Measurements from ENCODE around the gene GBP5. TPM values are rescaled to one million over a fixed set of nuclear protein-coding genes. Genes with fewer than 3 reads are reported as not detected.
A peak's percentile ranks its signal among the peaks of the same experiment; 100 is the strongest.

Gene GBP5
- polyA plus RNA-seq, 3 donors, result 9.8 to 36.4 (median 16.9) TPM

DNA sequence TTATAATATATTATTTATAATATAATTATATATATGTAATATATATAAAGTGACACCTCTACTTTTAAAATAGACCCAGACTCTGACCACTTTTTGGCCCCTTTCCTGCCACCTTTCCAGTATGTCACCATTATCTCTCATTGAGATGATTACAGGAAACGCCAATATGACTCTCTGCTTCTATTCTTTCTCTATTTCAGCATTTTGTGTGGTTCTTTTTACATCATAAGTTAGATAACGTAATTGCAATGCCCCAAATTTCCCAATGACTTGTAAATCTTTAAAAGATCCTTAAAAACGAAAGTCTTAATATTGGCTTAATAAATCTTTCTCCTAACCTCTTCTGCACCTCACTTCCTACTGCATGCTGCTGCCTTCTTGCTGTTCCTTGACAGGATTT is 8.1 kb upstream of the GBP5 start:
- no peak overlapping the region for H2AFZ ChIP-seq (ENCODE audit: insufficient read depth, low read depth, low read length, poor library complexity, severe bottlenecking)
- no peak overlapping the region for H3K27ac ChIP-seq (ENCODE audit: low read depth in 1 of 2, low read length in 2 of 2)
- H3K4me3 Mint-ChIP-seq, result no peak overlapping the region
- no peaks in the 10 kb centered on the region for H3K27me3 ChIP-seq (ENCODE audit: control insufficient read depth in 2 of 2, insufficient read depth in 2 of 2, low read length in 2 of 2)
- peaks cover 10% of the 10 kb centered on the region for H3K4me1 Mint-ChIP-seq
- peaks cover 0 to 7% of the 10 kb centered on the region in 2 donors for H3K9me3 ChIP-seq (replicated peaks in 1 of 2; ENCODE audit: control insufficient read depth in 1 of 2, insufficient read depth in 1 of 2, low read length in 2 of 2)
- peaks cover 0 to 2% of the 10 kb centered on the region in 2 donors for H3K36me3 Mint-ChIP-seq
- H3K4me2 ChIP-seq (replicated peaks; ENCODE audit: extremely low read depth, low read length, poor library complexity, severe bottlenecking), result no peak overlapping the region
- TF ChIP-seq, protein P1, sequence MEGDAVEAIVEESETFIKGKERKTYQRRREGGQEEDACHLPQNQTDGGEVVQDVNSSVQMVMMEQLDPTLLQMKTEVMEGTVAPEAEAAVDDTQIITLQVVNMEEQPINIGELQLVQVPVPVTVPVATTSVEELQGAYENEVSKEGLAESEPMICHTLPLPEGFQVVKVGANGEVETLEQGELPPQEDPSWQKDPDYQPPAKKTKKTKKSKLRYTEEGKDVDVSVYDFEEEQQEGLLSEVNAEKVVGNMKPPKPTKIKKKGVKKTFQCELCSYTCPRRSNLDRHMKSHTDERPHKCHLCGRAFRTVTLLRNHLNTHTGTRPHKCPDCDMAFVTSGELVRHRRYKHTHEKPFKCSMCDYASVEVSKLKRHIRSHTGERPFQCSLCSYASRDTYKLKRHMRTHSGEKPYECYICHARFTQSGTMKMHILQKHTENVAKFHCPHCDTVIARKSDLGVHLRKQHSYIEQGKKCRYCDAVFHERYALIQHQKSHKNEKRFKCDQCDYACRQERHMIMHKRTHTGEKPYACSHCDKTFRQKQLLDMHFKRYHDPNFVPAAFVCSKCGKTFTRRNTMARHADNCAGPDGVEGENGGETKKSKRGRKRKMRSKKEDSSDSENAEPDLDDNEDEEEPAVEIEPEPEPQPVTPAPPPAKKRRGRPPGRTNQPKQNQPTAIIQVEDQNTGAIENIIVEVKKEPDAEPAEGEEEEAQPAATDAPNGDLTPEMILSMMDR (IDR thresholded peaks at IDR 0.05), result no peak
- no peak overlapping the region for H3K27ac Mint-ChIP-seq
- WGBS (ENCODE audit: insufficient coverage), result 31% methylated on average over 2 of the region's 3 CpGs
- no peaks in the 10 kb centered on the region for H4K20me1 ChIP-seq (ENCODE audit: insufficient read depth, low read length)
- H3K4me1 ChIP-seq (ENCODE audit: control insufficient read depth in 1 of 2, insufficient read depth in 2 of 2, low read length in 2 of 2), result no peaks in the 10 kb centered on the region
- H3K27me3 Mint-ChIP-seq (ENCODE audit: low read depth in 3 of 3), result no peaks in the 10 kb centered on the region
- H3K4me3 ChIP-seq (replicated peaks in 1 of 3; ENCODE audit: low read depth in 2 of 3, low read length in 3 of 3), result no peak overlapping the region
- no peak overlapping the region for H3K9ac ChIP-seq (ENCODE audit: insufficient read depth, low read length, poor library complexity, severe bottlenecking)
- H3K36me3 ChIP-seq (replicated peaks in 1 of 2; ENCODE audit: control insufficient read depth in 1 of 2, insufficient read depth in 2 of 2, low read length in 2 of 2), result no peaks in the 10 kb centered on the region
- intact Hi-C loops (cut with micrococcal nuclease), result loop anchor here in 1 of 2 donors (10.0 kb wide), 1 partner anchor 64 kb away; no protein-coding TSS in a partner anchor
- peaks cover 0 to 5% (median 2%) of the 10 kb centered on the region in 7 donors for H3K9me3 Mint-ChIP-seq
- H3K79me2 ChIP-seq (ENCODE audit: insufficient read depth, low read length), result no peaks in the 10 kb centered on the region
- no peak for DNase-seq

DNA sequence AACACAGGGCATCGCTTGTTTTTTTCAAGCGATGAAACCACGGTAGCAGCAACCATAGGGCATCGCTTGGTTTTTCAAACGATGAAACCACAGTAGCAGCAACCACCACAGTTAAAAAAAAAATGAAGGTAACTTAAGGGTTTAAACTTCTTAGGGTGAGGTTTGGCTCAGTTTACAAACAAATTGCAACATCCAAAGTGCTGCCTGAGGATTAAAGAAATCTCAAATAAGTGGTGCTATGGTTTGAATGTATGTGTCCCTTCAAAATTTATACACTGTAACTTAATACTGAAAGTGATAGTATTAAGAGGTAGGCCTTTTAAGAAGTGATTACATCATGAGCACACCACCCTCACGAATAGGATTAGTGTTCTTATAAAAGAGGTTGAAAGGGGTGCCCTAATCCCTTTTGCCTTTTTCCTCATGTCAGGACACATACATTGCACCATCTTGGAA is 6.4 kb upstream of the GBP5 start:
- DNase-seq, result no peak
- Histone ChIP-seq H3K4me1 (ENCODE audit: control insufficient read depth in 1 of 2, insufficient read depth in 2 of 2, low read length in 2 of 2) (peaks cover 9 to 15% of the 10 kb centered on the region in 2 donors), H3K27me3 (ENCODE audit: control insufficient read depth in 2 of 2, insufficient read depth in 2 of 2, low read length in 2 of 2) (no peaks in the 10 kb centered on the region), H2AFZ (ENCODE audit: insufficient read depth, low read depth, low read length, poor library complexity, severe bottlenecking) (peak overlapping the region; percentile 21), H3K4me3 (replicated peaks in 1 of 3; ENCODE audit: low read depth in 2 of 3, low read length in 3 of 3) (no peak overlapping the region), H3K9me3 (replicated peaks in 1 of 2; ENCODE audit: control insufficient read depth in 1 of 2, insufficient read depth in 1 of 2, low read length in 2 of 2) (peaks cover 0 to under 1% of the 10 kb centered on the region in 2 donors), H3K79me2 (ENCODE audit: insufficient read depth, low read length) (no peaks in the 10 kb centered on the region), H3K4me2 (replicated peaks; ENCODE audit: extremely low read depth, low read length, poor library complexity, severe bottlenecking) (no peak overlapping the region), H3K36me3 (replicated peaks in 1 of 2; ENCODE audit: control insufficient read depth in 1 of 2, insufficient read depth in 2 of 2, low read length in 2 of 2) (no peaks in the 10 kb centered on the region), H4K20me1 (ENCODE audit: insufficient read depth, low read length) (no peaks in the 10 kb centered on the region), H3K9ac (ENCODE audit: insufficient read depth, low read length, poor library complexity, severe bottlenecking) (no peak overlapping the region), H3K27ac (ENCODE audit: low read depth in 1 of 2, low read length in 2 of 2) (no peak overlapping the region)
- H3K36me3 Mint-ChIP-seq, result peaks cover 0 to 1% of the 10 kb centered on the region in 2 donors
- no peak overlapping the region for H3K4me3 Mint-ChIP-seq
- TF ChIP-seq, protein P1 (IDR thresholded peaks at IDR 0.05), result no peak
- peaks cover 25% of the 10 kb centered on the region for H3K4me1 Mint-ChIP-seq
- H3K9me3 Mint-ChIP-seq, result peaks cover 0 to 3% (median 0%) of the 10 kb centered on the region in 7 donors
- intact Hi-C loops (cut with micrococcal nuclease), result no loop called here
- no CpG with 5 or more reads among the region's 6 CpGs for WGBS (ENCODE audit: insufficient coverage)
- peak overlapping the region in 2 of 7 donors; percentile 7 to 68 for H3K27ac Mint-ChIP-seq
- H3K27me3 Mint-ChIP-seq (ENCODE audit: low read depth in 3 of 3), result no peaks in the 10 kb centered on the region

Data from CD14-positive monocyte (primary cell).